Dermis lymphatic vessel endothelial cell (primary cell): ENCODE data around the gene MRPL55. TPM values are rescaled to one million over a fixed set of nuclear protein-coding genes. Genes with fewer than 3 reads are reported as not detected.

ENCODE experiments used
- total RNA-seq: library from RNA; depleted of rRNA; stranded (reverse); fragments of >200 nt; gene quantifications from 2 replicates; pipeline ENCODE4 v1.2.1, GENCODE V29; 2014

The MRPL55 gene
- 29.2 and 32.7 TPM in 2 replicates for total RNA-seq

DNA sequence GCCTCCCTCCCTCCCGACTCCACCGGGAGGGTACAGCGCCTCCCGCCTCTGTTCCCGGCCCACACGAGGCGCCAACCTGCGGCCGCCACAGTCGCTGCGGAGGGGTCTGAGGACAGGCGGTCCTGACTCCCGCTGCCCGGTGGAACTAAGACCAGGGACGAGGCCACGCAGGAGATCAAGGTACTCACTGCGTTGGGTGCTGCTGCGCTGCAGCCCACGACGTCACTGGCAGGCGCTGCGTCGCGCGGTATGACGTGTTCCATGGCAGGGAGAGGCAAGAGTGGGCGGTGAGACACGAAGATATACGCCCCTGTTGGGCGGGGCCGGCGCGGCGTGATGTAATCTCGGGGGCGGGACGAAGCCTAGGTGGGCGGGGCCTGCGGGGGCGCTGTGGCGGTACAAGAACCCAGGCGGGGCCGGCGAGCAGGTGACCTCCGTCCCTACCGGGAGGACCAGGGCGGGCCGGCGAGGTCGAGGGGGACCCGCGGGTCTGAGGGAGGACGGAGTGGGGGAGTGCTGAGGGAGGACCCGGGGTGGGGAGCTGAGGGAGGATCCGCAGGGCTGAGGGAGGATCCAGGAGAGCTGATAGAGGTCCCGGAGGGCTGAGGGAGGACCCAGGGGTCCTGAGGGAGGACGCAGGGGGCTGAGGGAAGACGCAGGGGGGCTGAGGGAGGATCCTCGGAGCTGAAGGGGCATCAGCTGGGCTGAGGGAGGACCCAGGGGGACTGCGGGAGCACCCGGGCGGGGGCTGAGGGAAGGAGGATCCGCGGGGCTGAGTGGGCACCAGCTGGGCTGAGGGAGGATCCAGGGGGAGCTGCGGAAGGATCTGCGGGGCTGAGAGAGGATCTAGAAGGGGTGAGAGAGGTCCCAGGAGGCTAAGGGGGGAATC lies at the start of gene MRPL55:
TSS of gene MRPL55 (minus strand) at position 227 of the 889 bp plus-strand sequence. CDS start 1,039 bp downstream, outside the sequence.

DNA sequence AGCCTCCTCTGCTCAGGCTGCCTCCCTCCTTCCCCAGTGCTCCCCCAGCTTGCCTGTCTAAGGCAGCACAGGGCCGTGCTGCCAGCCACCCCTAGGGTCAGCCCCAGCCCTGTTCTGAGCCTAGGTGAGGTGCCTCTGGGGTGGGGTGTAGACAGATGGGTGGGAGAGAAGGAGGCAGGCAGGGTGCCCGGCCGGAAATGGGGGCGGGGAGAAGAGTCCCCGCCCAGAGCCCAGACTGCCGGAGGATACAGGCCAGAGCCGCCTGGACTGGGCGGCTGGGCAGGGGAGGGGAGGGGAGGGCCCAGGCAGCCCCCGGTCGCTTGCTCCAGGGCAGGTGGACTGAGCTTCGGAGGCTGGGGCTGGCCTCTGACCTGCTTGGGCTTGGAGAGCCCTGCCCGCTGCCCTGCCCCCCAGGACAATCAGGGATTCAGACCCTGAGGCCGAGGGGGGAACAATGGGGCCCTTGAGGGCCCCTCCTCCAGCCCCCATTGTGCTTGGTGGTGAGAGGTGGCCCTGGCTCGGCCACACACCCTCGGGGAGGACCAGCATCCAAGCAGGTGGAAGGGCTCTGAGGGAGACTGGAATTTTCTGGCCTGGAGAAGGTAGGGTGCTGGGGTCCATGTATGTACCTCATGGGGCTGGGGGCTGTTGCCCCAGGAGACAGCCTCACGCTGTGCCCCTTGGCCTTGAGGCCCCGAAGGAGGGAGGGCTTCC lies 40.5 kb upstream of the MRPL55 start, which contains the start of gene GJC2:
TSS of gene GJC2 (plus strand) at position 525 of the 714 bp plus-strand sequence. CDS start 7,829 bp downstream, outside the sequence.

GRCh38 chr1:228139931-228140723 lies 31.0 kb upstream of the MRPL55 start, which contains the start of gene GUK1:
Gene GUK1, plus strand, starts transcription at chr1:228140279. Its CDS starts 24 bp downstream, at chr1:228140303.

DNA sequence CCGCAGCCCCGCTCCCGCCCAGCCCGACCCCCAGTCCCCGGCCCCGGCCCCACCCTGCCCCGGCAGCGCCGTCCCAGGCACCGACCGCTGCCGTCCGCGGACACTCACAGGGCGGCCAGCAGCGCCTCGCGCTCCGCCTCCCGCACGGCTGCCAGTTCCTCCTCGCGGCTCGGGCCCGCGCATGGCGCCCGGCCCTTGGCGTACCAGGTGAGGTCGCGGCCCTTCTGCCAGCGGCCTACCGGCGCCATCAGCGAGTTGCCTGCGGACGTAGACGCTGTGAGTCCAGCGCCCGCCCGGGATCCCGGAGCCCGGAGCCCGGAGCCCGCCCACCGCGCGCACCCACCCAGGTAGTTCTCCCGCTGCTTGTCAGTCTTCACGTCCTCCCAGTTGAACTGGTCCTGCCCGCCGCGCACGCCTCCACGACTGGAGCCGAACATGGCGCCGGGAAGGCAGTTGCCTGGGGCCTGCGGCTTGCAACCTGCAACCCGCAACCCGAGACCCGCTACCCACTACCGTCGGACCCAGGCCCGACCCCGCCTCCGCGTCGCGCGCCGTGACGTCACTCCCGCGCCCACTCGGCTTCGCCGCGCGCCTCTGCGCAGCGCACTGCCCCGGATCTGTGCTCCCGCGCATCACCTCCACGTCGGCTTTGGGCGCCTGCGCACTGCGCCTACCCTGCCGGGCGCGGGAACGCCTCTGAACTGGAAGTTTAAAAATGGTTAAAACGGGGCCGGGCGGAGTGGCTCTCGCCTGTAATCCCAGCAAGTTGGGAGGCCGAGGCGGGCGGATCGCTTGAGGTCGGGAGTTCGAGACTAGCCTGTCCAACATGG lies 6.1 kb downstream of the MRPL55 start, which contains the start of gene C1orf35:
TSS of gene C1orf35 (minus strand) at position 535 of the 830 bp plus-strand sequence. CDS start at position 437, 98 bp downstream.

DNA sequence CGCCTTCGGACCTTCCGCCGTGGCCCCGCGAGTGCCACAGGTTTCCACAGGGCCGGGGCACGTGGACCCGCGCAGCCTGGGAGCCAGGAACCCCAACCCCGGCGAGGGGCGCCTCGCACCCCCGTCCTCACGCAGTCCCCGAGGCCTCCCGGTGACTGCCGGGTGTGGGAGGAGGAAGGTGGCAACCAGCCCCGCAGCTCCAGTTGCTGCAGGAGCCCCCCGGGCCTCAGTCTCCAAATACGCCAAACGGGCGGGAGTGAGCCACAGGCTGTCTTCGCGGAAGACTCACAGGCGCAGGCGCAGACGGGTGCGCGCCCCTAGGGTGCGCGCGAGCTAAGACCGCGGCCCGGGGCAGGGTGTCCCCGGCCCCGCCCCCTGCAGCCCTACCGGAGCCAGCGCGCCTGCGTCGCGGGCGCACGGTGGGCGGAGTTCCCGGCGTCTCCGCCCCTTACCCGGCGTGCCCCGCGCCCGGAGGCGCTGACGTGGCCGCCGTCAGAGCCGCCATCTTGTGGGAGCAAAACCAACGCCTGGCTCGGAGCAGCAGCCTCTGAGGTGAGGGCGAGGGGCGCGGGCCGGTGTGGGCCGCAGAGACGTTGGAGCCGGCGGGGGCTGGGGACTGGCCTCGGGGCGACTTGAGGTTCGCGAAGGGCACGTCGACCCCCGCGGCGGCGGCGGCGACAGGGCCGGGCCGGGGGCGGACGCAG lies 26.7 kb downstream of the MRPL55 start, which contains the start of gene ARF1:
TSS of gene ARF1 (plus strand) at position 495 of the 704 bp plus-strand sequence. CDS start 14,407 bp downstream, outside the sequence.

Other genes with a start within 250 kb of the MRPL55 start
- gene WNT9A, start 161.4 kb downstream of the MRPL55 start, total RNA-seq = 0.26 and 0.33 TPM in 2 replicates
- not detected in 2 replicates for gene WNT3A, start 102.3 kb downstream of the MRPL55 start, total RNA-seq
- 214 and 245 TPM in 2 replicates for gene ARF1, start 26.6 kb downstream of the MRPL55 start, total RNA-seq
- 5.2 and 7.4 TPM in 2 replicates for gene C1orf35, start 6.0 kb downstream of the MRPL55 start, total RNA-seq
- 604 and 675 TPM in 2 replicates for gene GUK1, start 31.0 kb upstream of the MRPL55 start, total RNA-seq
- gene GJC2, start 40.6 kb upstream of the MRPL55 start, total RNA-seq = 6.5 and 14.3 TPM in 2 replicates
- 6.5 and 8.3 TPM in 2 replicates for gene IBA57, start 56.5 kb upstream of the MRPL55 start, total RNA-seq
- gene OBSCN, start 98.7 kb upstream of the MRPL55 start, total RNA-seq = 4.1 and 8.9 TPM in 2 replicates